ENCODE data around the gene ZNF614.
"Not testable (repeated sequence)": the region's sequence is repeated elsewhere in the genome, so short reads cannot be mapped to it uniquely, and the experiment has no call there.

ZNF614 gene

DNA sequence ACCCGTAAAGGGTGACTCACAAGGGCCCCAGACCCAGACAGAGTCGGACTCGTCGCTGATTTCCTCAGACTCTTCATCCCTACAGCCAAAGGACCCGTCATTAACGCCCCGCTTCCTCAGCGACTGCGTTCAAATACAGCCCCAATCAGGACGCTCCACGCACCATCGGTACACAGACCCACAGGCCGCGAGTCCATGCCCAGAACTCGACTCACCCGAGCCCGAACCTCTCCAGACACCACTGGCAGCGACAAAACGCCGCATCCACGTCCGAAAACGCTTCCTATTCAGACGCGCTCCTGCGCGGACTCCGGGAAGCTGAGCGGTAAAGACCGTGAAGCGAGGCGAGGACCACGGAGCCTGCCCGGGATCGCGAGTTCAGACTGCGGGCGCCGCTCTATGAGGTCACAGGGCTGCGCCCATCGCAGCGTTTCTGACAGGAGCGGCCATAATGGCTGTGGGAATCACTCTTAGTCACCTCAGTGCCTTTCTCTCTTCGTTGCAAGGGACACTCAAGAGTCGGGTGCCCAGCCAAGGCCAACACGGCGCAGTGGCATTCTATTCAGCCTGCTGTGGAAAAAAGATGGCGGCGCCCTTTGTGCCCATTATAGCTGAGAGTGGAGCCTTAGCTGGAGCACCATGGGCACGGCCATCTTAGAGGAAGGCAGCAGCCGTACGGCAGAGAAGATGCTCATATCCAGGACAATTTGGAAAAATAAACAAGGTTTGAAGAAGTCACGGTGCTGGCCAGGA lies at the start of gene ZNF614:
ZNF614 (minus strand) TSS at position 353 of the 753 bp plus-strand sequence. CDS start 2,634 bp downstream, outside the sequence.
- DNase-seq (ENCODE audit: low read depth) = peak; percentile 92
- peak; percentile 76 for TF ChIP-seq POLR2A (IDR thresholded peaks at IDR 0.05; ENCODE audit: extremely low read depth, insufficient read length)
- peak; percentile 7; the same call in 1 of the 2 replicates for TF ChIP-seq MYC (IDR thresholded peaks at IDR 0.05; ENCODE audit: low read depth, low read length)
- TF ChIP-seq, protein P1, sequence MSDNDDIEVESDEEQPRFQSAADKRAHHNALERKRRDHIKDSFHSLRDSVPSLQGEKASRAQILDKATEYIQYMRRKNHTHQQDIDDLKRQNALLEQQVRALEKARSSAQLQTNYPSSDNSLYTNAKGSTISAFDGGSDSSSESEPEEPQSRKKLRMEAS (IDR thresholded peaks at IDR 0.05; ENCODE audit: low read depth, low read length) = peak; percentile 46; the same call in 1 of the 2 replicates
- TF ChIP-seq, protein P2, sequence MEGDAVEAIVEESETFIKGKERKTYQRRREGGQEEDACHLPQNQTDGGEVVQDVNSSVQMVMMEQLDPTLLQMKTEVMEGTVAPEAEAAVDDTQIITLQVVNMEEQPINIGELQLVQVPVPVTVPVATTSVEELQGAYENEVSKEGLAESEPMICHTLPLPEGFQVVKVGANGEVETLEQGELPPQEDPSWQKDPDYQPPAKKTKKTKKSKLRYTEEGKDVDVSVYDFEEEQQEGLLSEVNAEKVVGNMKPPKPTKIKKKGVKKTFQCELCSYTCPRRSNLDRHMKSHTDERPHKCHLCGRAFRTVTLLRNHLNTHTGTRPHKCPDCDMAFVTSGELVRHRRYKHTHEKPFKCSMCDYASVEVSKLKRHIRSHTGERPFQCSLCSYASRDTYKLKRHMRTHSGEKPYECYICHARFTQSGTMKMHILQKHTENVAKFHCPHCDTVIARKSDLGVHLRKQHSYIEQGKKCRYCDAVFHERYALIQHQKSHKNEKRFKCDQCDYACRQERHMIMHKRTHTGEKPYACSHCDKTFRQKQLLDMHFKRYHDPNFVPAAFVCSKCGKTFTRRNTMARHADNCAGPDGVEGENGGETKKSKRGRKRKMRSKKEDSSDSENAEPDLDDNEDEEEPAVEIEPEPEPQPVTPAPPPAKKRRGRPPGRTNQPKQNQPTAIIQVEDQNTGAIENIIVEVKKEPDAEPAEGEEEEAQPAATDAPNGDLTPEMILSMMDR (IDR thresholded peaks at IDR 0.05; ENCODE audit: low read depth, low read length) = no peak
- H3K4me3 ChIP-seq (ENCODE audit: low read depth, low read length) = peak within 1 kb of the TSS; percentile 94

DNA sequence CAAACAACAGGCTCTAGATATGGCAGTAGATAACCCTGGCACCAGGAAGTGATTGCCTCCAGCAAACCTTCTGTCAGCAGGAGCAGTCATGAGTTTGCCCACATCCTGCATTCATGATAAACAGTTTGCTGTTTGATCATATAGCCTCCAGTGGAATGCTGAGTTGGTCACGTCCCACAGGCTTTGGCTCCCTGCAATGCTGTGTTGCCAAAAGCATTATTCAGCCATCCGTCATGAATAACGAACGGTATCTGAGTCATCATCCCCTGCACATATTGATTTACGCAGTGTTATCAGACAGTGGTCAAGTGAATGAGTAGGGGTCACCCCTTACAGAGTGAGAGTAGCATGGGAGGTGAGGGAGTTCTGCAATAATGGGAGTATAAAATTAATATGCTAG lies 42.3 kb upstream of the ZNF614 start:
- TF ChIP-seq, protein P1 (IDR thresholded peaks at IDR 0.05; ENCODE audit: low read depth, low read length) = no peak
- DNase-seq (ENCODE audit: low read depth) = no peak
- no peak overlapping the region for H3K4me3 ChIP-seq (ENCODE audit: low read depth, low read length)

DNA sequence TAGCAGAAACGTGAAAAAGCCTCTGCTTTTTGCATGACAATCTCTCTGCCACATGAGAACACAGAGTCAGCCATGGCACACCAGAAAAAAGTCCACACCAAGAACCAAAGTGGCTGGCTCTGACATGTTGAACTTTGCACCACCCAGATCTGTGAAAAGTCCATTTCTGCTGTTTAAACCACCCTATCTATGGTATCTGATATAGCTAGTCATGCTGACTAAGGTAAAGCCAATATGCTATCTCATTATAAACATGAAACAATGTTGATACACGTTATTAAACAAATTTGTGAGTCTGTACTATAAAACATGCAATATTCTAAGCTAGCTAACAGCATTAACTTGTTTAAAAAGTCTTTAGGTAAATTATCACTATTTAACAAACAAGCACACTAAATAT lies 41.5 kb upstream of the ZNF614 start:
- TF ChIP-seq POLR2A (IDR thresholded peaks at IDR 0.05; ENCODE audit: extremely low read depth, insufficient read length) (no peak), MYC (IDR thresholded peaks at IDR 0.05; ENCODE audit: low read depth, low read length) (no peak)
- TF ChIP-seq, protein P1 (IDR thresholded peaks at IDR 0.05; ENCODE audit: low read depth, low read length) = no peak
- TF ChIP-seq, protein P2 (IDR thresholded peaks at IDR 0.05; ENCODE audit: low read depth, low read length) = no peak
- DNase-seq (ENCODE audit: low read depth) = no peak
- no peak overlapping the region for H3K4me3 ChIP-seq (ENCODE audit: low read depth, low read length)

DNA sequence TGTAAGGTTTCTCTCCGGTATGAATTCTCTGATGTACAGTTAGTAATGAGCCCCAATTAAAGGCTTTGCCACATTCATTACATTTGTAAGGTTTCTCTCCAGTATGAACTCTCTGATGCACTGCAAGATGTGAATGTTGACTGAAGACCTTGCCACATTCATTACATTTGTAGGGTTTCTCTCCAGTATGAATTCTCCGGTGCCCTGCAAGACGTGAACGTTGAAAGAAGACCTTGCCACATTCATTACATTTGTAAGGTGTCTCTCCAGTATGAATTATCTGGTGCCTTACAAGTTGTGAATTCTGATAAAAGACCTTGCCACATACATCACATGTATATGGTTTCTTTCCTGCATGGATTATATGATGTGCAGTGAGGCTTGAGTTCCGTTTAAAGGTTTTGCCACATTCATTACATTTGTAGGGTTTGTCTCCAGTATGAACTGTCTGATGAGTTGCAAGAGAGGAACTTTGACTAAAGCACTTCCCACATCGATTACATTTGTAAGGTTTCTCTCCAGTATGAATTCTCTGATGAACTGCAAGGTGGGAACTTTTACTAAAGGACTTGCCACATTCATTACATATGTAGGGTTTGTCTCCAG lies 38.2 kb upstream of the ZNF614 start:
- TF ChIP-seq, protein P2 (IDR thresholded peaks at IDR 0.05; ENCODE audit: low read depth, low read length) = no peak
- TF ChIP-seq MYC (IDR thresholded peaks at IDR 0.05; ENCODE audit: low read depth, low read length) (no peak), POLR2A (IDR thresholded peaks at IDR 0.05; ENCODE audit: extremely low read depth, insufficient read length) (no peak)
- TF ChIP-seq, protein P1 (IDR thresholded peaks at IDR 0.05; ENCODE audit: low read depth, low read length) = no peak
- no peak overlapping the region for H3K4me3 ChIP-seq (ENCODE audit: low read depth, low read length)

DNA sequence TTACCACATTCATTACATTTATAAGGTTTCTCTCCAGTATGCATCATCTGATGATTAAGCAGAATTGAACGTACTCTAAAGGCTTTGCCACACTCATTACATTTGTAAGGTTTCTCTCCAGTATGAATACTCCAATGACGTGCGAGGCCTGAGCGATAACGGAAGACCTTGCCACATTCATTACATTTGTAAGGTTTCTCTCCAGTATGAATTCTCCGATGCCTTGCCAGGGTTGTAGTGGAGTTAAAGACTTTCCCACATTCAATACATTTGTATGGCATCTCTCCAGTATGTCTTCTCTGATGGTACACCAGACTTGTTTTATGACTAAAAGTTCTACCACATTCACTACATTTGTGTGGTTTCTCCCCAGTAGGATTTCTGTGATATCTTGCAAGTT lies 37.2 kb upstream of the ZNF614 start:
- H3K4me3 ChIP-seq (ENCODE audit: low read depth, low read length) = no peak overlapping the region
- no peak for DNase-seq (ENCODE audit: low read depth)
- TF ChIP-seq, protein P1 (IDR thresholded peaks at IDR 0.05; ENCODE audit: low read depth, low read length) = no peak
- TF ChIP-seq, protein P2 (IDR thresholded peaks at IDR 0.05; ENCODE audit: low read depth, low read length) = no peak
- TF ChIP-seq POLR2A (IDR thresholded peaks at IDR 0.05; ENCODE audit: extremely low read depth, insufficient read length) (no peak), MYC (IDR thresholded peaks at IDR 0.05; ENCODE audit: low read depth, low read length) (no peak)

More for the DNA sequence above, 38.2 kb upstream of the ZNF614 start:
- DNase-seq (ENCODE audit: low read depth) = no peak

DNA sequence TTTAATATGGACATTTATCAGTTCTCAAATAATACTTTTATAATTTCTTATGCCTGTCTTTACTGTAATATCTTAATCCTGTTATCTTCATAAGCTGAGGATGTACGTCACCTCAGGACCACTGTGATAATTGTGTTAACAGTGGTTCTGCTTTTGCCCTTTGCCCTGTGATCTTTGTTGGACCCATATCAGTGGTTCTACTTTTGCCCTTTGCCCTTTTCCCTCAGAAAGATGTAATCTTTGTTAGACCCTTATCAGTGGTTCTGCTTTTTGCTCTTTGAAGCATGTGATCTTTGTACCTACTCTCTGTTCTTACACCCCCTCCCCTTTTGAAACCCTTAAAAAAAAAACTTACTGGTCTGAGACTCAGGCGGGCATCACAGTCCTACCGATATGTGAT lies 28.3 kb upstream of the ZNF614 start:
- DNase-seq (ENCODE audit: low read depth); H3K4me3 ChIP-seq (ENCODE audit: low read depth, low read length): not testable (repeated sequence)

DNA sequence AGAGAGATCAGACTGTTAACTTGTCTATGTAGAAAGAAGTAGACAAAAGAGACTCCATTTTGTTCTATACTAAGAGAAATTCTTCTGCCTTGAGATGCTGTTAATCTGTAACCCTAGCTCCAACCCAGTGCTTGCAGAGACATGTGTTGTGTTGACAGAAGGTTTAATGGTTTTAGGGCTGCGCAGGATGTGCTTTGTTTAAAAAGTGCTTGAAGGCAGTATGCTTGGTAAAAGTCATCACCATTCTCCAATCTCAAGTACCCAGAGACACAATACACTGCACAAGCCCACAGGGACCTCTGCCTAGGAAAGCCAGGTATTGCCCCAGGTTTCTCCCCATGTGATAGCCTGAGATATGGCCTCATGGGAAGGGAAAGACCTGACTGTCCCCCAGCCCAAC lies 23.6 kb upstream of the ZNF614 start:
- not testable (repeated sequence) for H3K4me3 ChIP-seq (ENCODE audit: low read depth, low read length)

More for the DNA sequence above, 23.6 kb upstream of the ZNF614 start:
- not testable (repeated sequence) for DNase-seq (ENCODE audit: low read depth)
